ENCODE results near the gene SEC61G. TPM values are rescaled to one million over a fixed set of nuclear protein-coding genes. Genes with fewer than 3 reads are reported as not detected.

The SEC61G gene
- total and polyA plus RNA-seq, 2 donors (not counting 1 experiment from before 2014, with no cell fraction given): 23.6 to 60.9 TPM

- Histone ChIP-seq H3K4me3 (ENCODE audit: control extremely low read depth in 1 of 5, extremely low read depth in 1 of 5, insufficient read depth in 1 of 5, low read depth in 2 of 5, low read length in 4 of 5) (no peak overlapping the region), H3K9me3 (ENCODE audit: control extremely low read depth in 1 of 3, control insufficient read depth in 2 of 3, insufficient read depth in 1 of 3, low read length in 2 of 3) (peaks cover 0 to 7% (median 5%) of the 10 kb centered on the region in 3 donors), H2AFZ (ENCODE audit: insufficient read depth, low read depth, low read length, poor library complexity, severe bottlenecking) (no peak overlapping the region), H3K4me2 (replicated peaks; ENCODE audit: low read depth, low read length, poor library complexity, severe bottlenecking) (no peak overlapping the region), H3K79me2 (ENCODE audit: control insufficient read depth, insufficient read depth, low read length) (no peaks in the 10 kb centered on the region), H3K27ac (ENCODE audit: low read length in 2 of 2) (no peak overlapping the region), H3K9ac (ENCODE audit: low read length) (no peak overlapping the region), H3K27me3 (replicated peaks in 1 of 4; ENCODE audit: control extremely low read depth in 1 of 4, control insufficient read depth in 3 of 4, insufficient read depth in 4 of 4, low read length in 3 of 4) (no peaks in the 10 kb centered on the region), H3K36me3 (replicated peaks in 1 of 2; ENCODE audit: control extremely low read depth in 1 of 2, control insufficient read depth in 1 of 2, extremely low read depth in 1 of 2, insufficient read depth in 2 of 2, low read length in 1 of 2) (no peaks in the 10 kb centered on the region), H3K4me1 (ENCODE audit: control insufficient read depth in 2 of 2, insufficient read depth in 2 of 2, low read length in 2 of 2) (no peaks in the 10 kb centered on the region), H4K20me1 (ENCODE audit: control insufficient read depth, insufficient read depth, low read length, poor library complexity, severe bottlenecking) (no peaks in the 10 kb centered on the region)
- intact Hi-C loops (cut with micrococcal nuclease): no loop called here
- Mint-ChIP-seq H3K4me3 (no peak overlapping the region), H3K27ac (no peak overlapping the region), H3K4me1 (no peaks in the 10 kb centered on the region), H3K9me3 (ENCODE audit: insufficient read depth) (peaks cover 7% of the 10 kb centered on the region), H3K27me3 (peaks cover 3% of the 10 kb centered on the region)
- no CpG with 5 or more reads among the region's 2 CpGs for WGBS (ENCODE audit: insufficient coverage)
- ChIA-PET POLR2A (no interaction called here), CTCF (no interaction called here)
- no peak for ATAC-seq (ENCODE audit: low read depth)
- DNase-seq: no peak
- TF ChIP-seq EZH2 (IDR thresholded peaks at IDR 0.05; ENCODE audit: borderline replicate concordance, insufficient read depth, low read depth, low read length, poor library complexity, severe bottlenecking) (no peak), CTCF (IDR thresholded peaks at IDR 0.05) (no peak)
Observed at GRCh38 chr7:54704851-54705250, 54.2 kb downstream of the SEC61G start.

Other genes starting within 250 kb of the SEC61G start
- not detected in 2 replicates for gene VSTM2A, start 216.8 kb downstream of the SEC61G start, total RNA-seq
- gene VSTM2A, start 216.8 kb downstream of the SEC61G start, polyA plus RNA-seq: not detected in 2 replicates